NB4 (cell line): ENCODE data around the gene SH3BP1.

Experiments used
- CTCF ChIP-seq: IDR thresholded peaks from one replicate; pipeline ENCODE4 v1.5.1; 2012; ENCODE audit warnings: low read depth, low read length
- MAX ChIP-seq: IDR thresholded peaks from 2 replicates; pipeline ENCODE4 v1.6.1; 2011; ENCODE audit warnings: low read depth, low read length
- MYC ChIP-seq: IDR thresholded peaks from 2 replicates; pipeline ENCODE4 v1.6.1; 2011; ENCODE audit warnings: low read depth, low read length
- POLR2A ChIP-seq: IDR thresholded peaks from 2 replicates; pipeline ENCODE4 v1.6.1; 2011; ENCODE audit warnings: mild to moderate bottlenecking; ENCODE audit not compliant: insufficient read length; ENCODE audit errors: extremely low read depth

DNA sequence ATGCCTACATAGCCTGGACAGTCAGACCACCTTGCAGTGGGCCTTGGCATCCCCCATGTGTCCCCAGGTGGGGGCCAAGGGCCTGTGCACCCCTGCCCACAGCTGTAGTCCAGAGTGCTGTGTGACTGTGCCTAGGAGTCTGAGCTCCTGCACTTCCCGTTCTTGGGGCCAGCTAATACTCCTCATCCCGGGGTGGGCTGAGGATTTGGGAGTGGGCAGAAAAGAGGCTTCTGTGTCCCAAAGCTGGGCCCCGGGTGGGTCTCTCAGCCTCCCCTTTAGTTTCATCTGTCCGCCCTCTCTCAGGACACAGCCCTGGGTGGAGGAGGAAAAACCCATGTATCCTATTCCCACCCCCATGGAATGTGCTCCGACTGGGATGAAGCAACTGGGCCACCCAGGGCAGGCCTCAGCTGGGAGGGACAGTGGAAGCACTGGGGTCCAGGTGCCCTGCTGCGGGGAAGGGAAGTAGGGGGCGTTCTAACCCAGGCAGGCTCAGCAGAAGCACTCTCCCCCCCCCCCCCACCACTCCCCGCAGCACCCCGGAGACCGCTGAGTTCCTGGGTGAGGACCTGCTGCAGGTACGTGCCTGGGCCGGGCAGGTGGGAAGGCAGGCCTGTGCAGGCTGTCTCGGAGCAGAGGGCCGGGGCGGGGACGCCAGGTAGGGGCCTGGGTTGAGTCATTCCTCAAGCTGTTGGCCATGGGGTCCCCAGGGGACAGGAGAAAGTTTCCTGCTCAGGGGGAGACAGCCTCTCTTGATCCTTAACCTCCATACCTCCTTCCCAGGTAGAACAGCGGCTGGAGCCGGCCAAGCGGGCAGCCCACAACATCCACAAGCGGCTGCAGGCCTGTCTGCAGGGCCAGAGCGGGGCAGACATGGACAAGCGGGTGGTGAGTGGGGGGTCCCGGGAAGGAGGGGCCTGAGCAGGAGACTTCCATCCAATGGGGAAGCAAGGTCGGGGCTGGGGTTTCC lies 1.4 kb downstream of the SH3BP1 start:
- no peak for TF ChIP-seq CTCF
- no peak for TF ChIP-seq MAX
- TF ChIP-seq POLR2A: no peak
- no peak for TF ChIP-seq MYC
